Trophoblast cell (in vitro differentiated cells and primary cell): ENCODE measurements around the gene C1orf87.

ENCODE experiments used
- DNase-seq, 2 donors: peaks; one replicate each; pipeline ENCODE4 v3.0.0-alpha.2; 2016
- H2AFZ ChIP-seq: 2 replicates; pipeline ENCODE4 v1.6.1; 2013; ENCODE audit warnings: low read length, moderate library complexity, mild to moderate bottlenecking; ENCODE audit not compliant: insufficient read depth, poor library complexity
- H2AK5ac ChIP-seq: 2 replicates; pipeline ENCODE4 v1.6.1; 2013; ENCODE audit warnings: mild to moderate bottlenecking, low read length
- H2BK120ac ChIP-seq: 2 replicates; pipeline ENCODE4 v1.6.1; 2013; ENCODE audit warnings: low read length, mild to moderate bottlenecking, moderate library complexity; ENCODE audit not compliant: insufficient read depth, poor library complexity
- H2BK12ac ChIP-seq: 2 replicates; pipeline ENCODE4 v1.6.1; 2013; ENCODE audit warnings: mild to moderate bottlenecking, low read length, moderate library complexity
- H2BK5ac ChIP-seq: 2 replicates; pipeline ENCODE4 v1.6.1; 2013; ENCODE audit warnings: low read length, low read depth, moderate library complexity, mild to moderate bottlenecking; ENCODE audit not compliant: poor library complexity
- H3K14ac ChIP-seq: 2 replicates; pipeline ENCODE4 v1.6.1; 2013; ENCODE audit warnings: mild to moderate bottlenecking, low read length
- H3K18ac ChIP-seq: 2 replicates; pipeline ENCODE4 v1.6.1; 2013; ENCODE audit warnings: mild to moderate bottlenecking, low read length
- H3K23ac ChIP-seq: 2 replicates; pipeline ENCODE4 v1.6.1; 2013; ENCODE audit warnings: low read length
- H3K27ac ChIP-seq: 2 replicates; pipeline ENCODE4 v1.5.1; 2013; ENCODE audit warnings: low read depth, mild to moderate bottlenecking, inconsistent platforms, low read length, moderate library complexity
- H3K27me3 ChIP-seq: 2 replicates; pipeline ENCODE4 v1.6.1; 2013; ENCODE audit warnings: inconsistent platforms, mild to moderate bottlenecking, low read length, moderate library complexity; ENCODE audit not compliant: insufficient read depth
- H3K36me3 ChIP-seq, 2 experiments: 1 replicate in 1 of 2; 2 replicates in 1 of 2; pipeline ENCODE4 v1.6.1; 2013; ENCODE audit warnings: low read length in 2 of 2, mild to moderate bottlenecking in 2 of 2, moderate library complexity in 1 of 2; ENCODE audit not compliant: insufficient read depth in 2 of 2, control insufficient read depth in 1 of 2
- H3K4ac ChIP-seq: 2 replicates; pipeline ENCODE4 v1.6.1; 2013; ENCODE audit warnings: low read depth, mild to moderate bottlenecking, low read length, moderate library complexity
- H3K4me1 ChIP-seq, 2 experiments: 1 replicate in 1 of 2; 2 replicates in 1 of 2; pipeline ENCODE4 v1.6.1; 2013; ENCODE audit warnings: low read length in 2 of 2, mild to moderate bottlenecking in 2 of 2, moderate library complexity in 1 of 2; ENCODE audit not compliant: insufficient read depth in 2 of 2, control insufficient read depth in 1 of 2
- H3K4me2 ChIP-seq: 2 replicates; pipeline ENCODE4 v1.6.1; 2013; ENCODE audit warnings: inconsistent platforms, mild to moderate bottlenecking, low read length, moderate library complexity
- H3K4me3 ChIP-seq: 2 replicates; pipeline ENCODE4 v1.5.1; 2013; ENCODE audit warnings: mild to moderate bottlenecking, low read depth, low read length, inconsistent platforms
- H3K79me1 ChIP-seq: one replicate; pipeline ENCODE4 v1.6.1; 2013; ENCODE audit warnings: low read length
- H3K79me2 ChIP-seq: 2 replicates; pipeline ENCODE4 v1.6.1; 2013; ENCODE audit warnings: low read length, mild to moderate bottlenecking; ENCODE audit not compliant: control insufficient read depth, insufficient read depth, poor library complexity
- H3K9ac ChIP-seq: 2 replicates; pipeline ENCODE4 v1.6.1; 2013; ENCODE audit warnings: mild to moderate bottlenecking, low read length
- H3K9me3 ChIP-seq: 2 replicates; pipeline ENCODE4 v1.6.1; 2013; ENCODE audit warnings: low read depth, mild to moderate bottlenecking, control low read depth, inconsistent platforms, low read length; ENCODE audit not compliant: insufficient read depth
- H4K12ac ChIP-seq: 2 replicates; pipeline ENCODE4 v1.6.1; 2013; ENCODE audit warnings: low read depth, mild to moderate bottlenecking, low read length, moderate library complexity
- H4K8ac ChIP-seq: 2 replicates; pipeline ENCODE4 v1.6.1; 2013; ENCODE audit warnings: low read depth, mild to moderate bottlenecking, low read length, moderate library complexity
- H4K91ac ChIP-seq: one replicate; pipeline ENCODE4 v1.6.1; 2013; ENCODE audit warnings: low read depth, mild to moderate bottlenecking, low read length, moderate library complexity
- whole genome bisulfite sequencing: extraction: QIAGEN DNeasy Blood & Tissue Kit; methylation state at CpG from one replicate; pipeline ENCODE4 v1.1.7; 2013; ENCODE audit warnings: missing lambda C conversion rate; ENCODE audit not compliant: insufficient read length, insufficient coverage; ENCODE audit errors: extremely low coverage; 5-methylcytosine and 5-hydroxymethylcytosine counted together

C1orf87 gene

GRCh38 chr1:60071296-60071695 is 2.3 kb downstream of the C1orf87 start:
- Histone ChIP-seq H3K4me3 (no peak overlapping the region), H2BK120ac (no peak overlapping the region), H3K27me3 (peaks cover 7% of the 10 kb centered on the region), H3K23ac (no peak overlapping the region), H4K12ac (no peak overlapping the region), H2AK5ac (no peak overlapping the region), H3K4ac (no peak overlapping the region), H3K36me3 (no peaks in the 10 kb centered on the region), H3K79me1 (no peaks in the 10 kb centered on the region), H3K18ac (no peak overlapping the region), H2BK5ac (no peak overlapping the region), H3K9ac (no peak overlapping the region), H3K14ac (no peak overlapping the region), H2AFZ (no peak overlapping the region), H3K9me3 (no peaks in the 10 kb centered on the region), H3K79me2 (no peaks in the 10 kb centered on the region), H3K4me2 (no peak overlapping the region), H4K8ac (no peak overlapping the region), H3K27ac (no peak overlapping the region), H3K4me1 (peaks cover 6% of the 10 kb centered on the region in 2 experiments), H4K91ac (no peak overlapping the region), H2BK12ac (no peak overlapping the region)
- no peak for DNase-seq
- WGBS, result no CpG with 5 or more reads among the region's 1 CpG

DNA sequence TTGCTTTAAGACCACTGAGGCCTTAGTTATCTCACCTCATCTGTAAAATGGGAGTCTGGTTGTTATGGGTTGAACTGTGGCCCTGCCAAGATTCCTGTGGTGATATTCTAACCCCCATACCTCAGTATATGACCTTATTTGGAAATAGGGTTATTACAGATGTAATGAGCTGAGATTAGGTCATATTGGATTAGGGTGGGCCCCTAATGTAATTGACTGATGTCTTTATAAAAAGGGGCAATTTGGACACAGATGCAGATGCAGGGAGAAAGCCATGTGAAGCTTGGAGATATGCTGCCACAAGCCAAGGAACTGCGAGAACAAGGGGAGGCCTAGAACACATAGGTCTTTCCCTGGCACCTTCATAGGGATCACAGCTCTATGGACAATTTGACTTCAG is 3.9 kb downstream of the C1orf87 start:
- no peak overlapping the region for H3K23ac ChIP-seq
- no peak overlapping the region for H3K27ac ChIP-seq
- no peak overlapping the region for H2BK120ac ChIP-seq
- no peak overlapping the region for H3K18ac ChIP-seq
- H2AFZ ChIP-seq, result no peak overlapping the region
- no peak overlapping the region for H3K4me2 ChIP-seq
- H3K9me3 ChIP-seq, result no peaks in the 10 kb centered on the region
- H3K36me3 ChIP-seq, result no peaks in the 10 kb centered on the region
- H2BK12ac ChIP-seq, result no peak overlapping the region
- no peaks in the 10 kb centered on the region for H3K79me1 ChIP-seq
- H4K91ac ChIP-seq, result no peak overlapping the region
- no peak overlapping the region for H4K12ac ChIP-seq
- no peak overlapping the region for H2BK5ac ChIP-seq
- H3K9ac ChIP-seq, result no peak overlapping the region
- H3K14ac ChIP-seq, result no peak overlapping the region
- H3K4me1 ChIP-seq, result peaks cover 6% of the 10 kb centered on the region in 2 experiments
- no peaks in the 10 kb centered on the region for H3K79me2 ChIP-seq
- WGBS, result no CpG with 5 or more reads among the region's 1 CpG
- H4K8ac ChIP-seq, result no peak overlapping the region
- H3K4me3 ChIP-seq, result no peak overlapping the region
- no peak overlapping the region for H2AK5ac ChIP-seq
- DNase-seq, result no peak
- H3K4ac ChIP-seq, result no peak overlapping the region
- H3K27me3 ChIP-seq, result peaks cover 7% of the 10 kb centered on the region

DNA sequence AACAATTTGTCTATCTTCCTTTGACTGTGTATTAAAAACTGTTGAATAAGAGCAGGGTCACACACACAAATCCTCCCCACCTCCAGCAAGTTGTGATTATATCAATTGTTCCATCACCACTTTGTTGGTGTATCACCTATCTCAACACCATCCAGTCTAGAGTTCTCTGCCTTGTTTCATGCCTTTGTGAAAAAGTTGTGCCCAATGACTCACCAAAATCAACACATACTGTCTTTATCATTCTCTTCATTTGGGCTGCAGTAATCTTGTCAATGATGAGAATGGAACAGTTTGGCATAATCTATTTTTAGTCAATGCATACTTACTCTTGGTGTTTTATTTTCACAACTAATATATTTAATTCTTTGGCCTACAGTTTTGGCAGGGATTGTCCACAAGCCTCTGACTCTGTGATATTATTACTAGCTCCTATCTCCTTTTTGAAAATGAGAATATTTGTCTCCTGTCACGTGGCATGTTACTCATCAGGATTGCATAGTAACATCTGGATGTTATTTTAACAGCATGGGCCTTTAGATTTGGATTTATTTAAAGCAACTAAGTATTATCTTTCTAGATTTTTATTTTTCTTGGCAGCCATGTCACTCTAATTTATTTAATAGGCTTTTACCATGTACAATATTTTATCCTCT is 5.1 kb downstream of the C1orf87 start:
- no peak overlapping the region for H2AK5ac ChIP-seq
- peaks cover 6% of the 10 kb centered on the region for H3K27me3 ChIP-seq
- H4K12ac ChIP-seq, result no peak overlapping the region
- no peak overlapping the region for H3K4me3 ChIP-seq
- no peak overlapping the region for H2BK5ac ChIP-seq
- no peak overlapping the region for H2BK120ac ChIP-seq
- no peaks in the 10 kb centered on the region for H3K36me3 ChIP-seq
- DNase-seq, result no peak
- WGBS, result no CpG with 5 or more reads among the region's 1 CpG
- H3K27ac ChIP-seq, result no peak overlapping the region
- no peak overlapping the region for H3K4me2 ChIP-seq
- H3K18ac ChIP-seq, result no peak overlapping the region
- no peak overlapping the region for H2AFZ ChIP-seq
- no peaks in the 10 kb centered on the region for H3K79me2 ChIP-seq
- H3K4me1 ChIP-seq, result peaks cover under 1 to 2% of the 10 kb centered on the region in 2 experiments
- no peaks in the 10 kb centered on the region for H3K79me1 ChIP-seq
- no peak overlapping the region for H3K9ac ChIP-seq
- no peak overlapping the region for H3K14ac ChIP-seq
- H3K23ac ChIP-seq, result no peak overlapping the region
- no peak overlapping the region for H3K4ac ChIP-seq
- H2BK12ac ChIP-seq, result no peak overlapping the region
- H4K8ac ChIP-seq, result no peak overlapping the region
- no peak overlapping the region for H4K91ac ChIP-seq
- H3K9me3 ChIP-seq, result peaks cover 1% of the 10 kb centered on the region

GRCh38 chr1:60066001-60066400 is 7.6 kb downstream of the C1orf87 start:
- no peak overlapping the region for H2AFZ ChIP-seq
- WGBS, result no CpG with 5 or more reads among the region's 1 CpG

More at GRCh38 chr1:60066001-60066400, 7.6 kb downstream of the C1orf87 start:
- Histone ChIP-seq H3K79me2 (no peaks in the 10 kb centered on the region), H2AK5ac (no peak overlapping the region), H3K27me3 (no peaks in the 10 kb centered on the region), H4K8ac (no peak overlapping the region), H4K91ac (no peak overlapping the region), H3K18ac (no peak overlapping the region), H3K4ac (no peak overlapping the region), H3K9ac (no peak overlapping the region), H4K12ac (no peak overlapping the region), H3K27ac (no peak overlapping the region), H3K4me1 (no peaks in the 10 kb centered on the region), H3K79me1 (no peaks in the 10 kb centered on the region), H3K14ac (no peak overlapping the region), H2BK12ac (no peak overlapping the region), H2BK120ac (no peak overlapping the region), H3K23ac (no peak overlapping the region), H3K4me2 (no peak overlapping the region), H3K4me3 (no peak overlapping the region), H3K36me3 (no peaks in the 10 kb centered on the region), H3K9me3 (peaks cover 2% of the 10 kb centered on the region), H2BK5ac (no peak overlapping the region)
- DNase-seq, result no peak
